Caco-2 (cell line): Measurements from ENCODE around the gene RAB15. TPM values are rescaled to one million over a fixed set of nuclear protein-coding genes. Genes with fewer than 3 reads are reported as not detected.

Source experiments
- BruUV-seq: library from RNA; stranded (reverse); fragments of 400-500 nt; replicated peaks from 2 replicates; lab custom pipeline; 2021; lab: Mats Ljungman, UMichigan
- CTCF ChIA-PET: fragments of 300-600 bp; sonication (Branson Sonifier 250); formaldehyde crosslinking; loops from one replicate; lab custom pipeline; 2022; ENCODE audit warnings: antibody characterized with exemption; lab: Charles Lee
- POLR2A ChIA-PET: fragments of 300-600 bp; sonication (Branson Sonifier 250); formaldehyde crosslinking; loops from one replicate; lab custom pipeline; 2022; ENCODE audit warnings: antibody characterized with exemption; lab: Charles Lee
- DNase-seq, 2 experiments: peaks; one replicate each; pipeline versions ENCODE4 v3.0.0 to v3.0.0-alpha.2; 2020 to 2022
- H3K27me3 ChIP-seq: replicated peaks from 2 replicates; pipeline ENCODE4 v1.6.0; 2011; ENCODE audit warnings: low read length; ENCODE audit not compliant: control insufficient read depth, insufficient read depth
- H3K36me3 ChIP-seq: 2 replicates; pipeline ENCODE4 v1.5.1; 2011; ENCODE audit warnings: low read length; ENCODE audit not compliant: control insufficient read depth, insufficient read depth
- H3K4me1 ChIP-seq: fragments of 250-450 bp; sonication (Bioruptor Pico); 2 replicates; pipeline ENCODE4 v1.5.1; 2020; ENCODE audit warnings: mild to moderate bottlenecking
- H3K4me3 ChIP-seq: 2 replicates; pipeline ENCODE4 v1.5.1; 2011; ENCODE audit warnings: low read depth, mild to moderate bottlenecking, control low read depth, low read length
- H3K9me3 ChIP-seq: fragments of 250-450 bp; sonication (Bioruptor Pico); 2 replicates; pipeline ENCODE4 v1.5.1; 2020; ENCODE audit warnings: mild to moderate bottlenecking, moderate library complexity
- H3K27ac Mint-ChIP-seq: one replicate; pipeline ENCODE4 v1.8.0; 2022; ENCODE audit warnings: mixed read lengths; ENCODE audit not compliant: unreplicated experiment
- H3K27me3 Mint-ChIP-seq: one replicate; pipeline ENCODE4 v1.8.0; 2022; ENCODE audit warnings: mixed read lengths; ENCODE audit not compliant: insufficient read depth, unreplicated experiment
- H3K36me3 Mint-ChIP-seq: one replicate; pipeline ENCODE4 v1.8.0; 2022; ENCODE audit warnings: mild to moderate bottlenecking, mixed read lengths; ENCODE audit not compliant: insufficient read depth, unreplicated experiment
- H3K4me1 Mint-ChIP-seq: one replicate; pipeline ENCODE4 v1.8.0; 2022; ENCODE audit warnings: low read depth, mixed read lengths; ENCODE audit not compliant: unreplicated experiment
- H3K4me3 Mint-ChIP-seq: one replicate; pipeline ENCODE4 v1.8.0; 2022; ENCODE audit warnings: mild to moderate bottlenecking, moderate library complexity, mixed read lengths; ENCODE audit not compliant: unreplicated experiment
- H3K9me3 Mint-ChIP-seq: one replicate; pipeline ENCODE4 v1.8.0; 2022; ENCODE audit warnings: mixed read lengths; ENCODE audit not compliant: unreplicated experiment
- intact Hi-C: fragments of 100-400 bp; cut with micrococcal nuclease; formaldehyde crosslinking; loops from one replicate; pipeline ENCODE4 v1.10.0; 2022; ENCODE audit not compliant: unreplicated experiment
- total RNA-seq: library from RNA; stranded (reverse); gene quantifications from 2 replicates; pipeline ENCODE4 v1.2.3, GENCODE V29; 2022
- TF ChIP-seq, protein P1 (sequence below), 2 experiments: fragments of 200-600 bp in 1 of 2; IDR thresholded peaks; 1 replicate in 1 of 2; 2 replicates in 1 of 2; pipeline versions ENCODE4 v1.5.1 to v1.8.0; 2011 to 2022; ENCODE audit warnings: antibody characterized with exemption in 1 of 2, control low read depth in 1 of 2, inconsistent platforms in 1 of 2, low read depth in 1 of 2, low read length in 1 of 2, mild to moderate bottlenecking in 1 of 2, moderate library complexity in 1 of 2; ENCODE audit not compliant: insufficient read depth in 1 of 2, severe bottlenecking in 1 of 2, unreplicated experiment in 1 of 2

Gene RAB15
- total RNA-seq, 1 experiment from 2014 or later = 92.5 TPM

GRCh38 chr14:64930085-64930843 is 41.9 kb downstream of the RAB15 start:
- Histone ChIP-seq H3K4me3 (no peak overlapping the region), H3K36me3 (peaks cover 2% of the 10 kb centered on the region), H3K9me3 (no peaks in the 10 kb centered on the region), H3K4me1 (peaks cover 7% of the 10 kb centered on the region), H3K27me3 (no peaks in the 10 kb centered on the region)
- Mint-ChIP-seq H3K27ac (no peak overlapping the region), H3K36me3 (peaks cover 26% of the 10 kb centered on the region), H3K9me3 (no peaks in the 10 kb centered on the region), H3K27me3 (no peaks in the 10 kb centered on the region), H3K4me1 (peaks cover 6% of the 10 kb centered on the region), H3K4me3 (no peak overlapping the region)
- CTCF ChIA-PET = no interaction called here
- POLR2A ChIA-PET = no interaction called here
- no peak for DNase-seq
- TF ChIP-seq, protein P1, sequence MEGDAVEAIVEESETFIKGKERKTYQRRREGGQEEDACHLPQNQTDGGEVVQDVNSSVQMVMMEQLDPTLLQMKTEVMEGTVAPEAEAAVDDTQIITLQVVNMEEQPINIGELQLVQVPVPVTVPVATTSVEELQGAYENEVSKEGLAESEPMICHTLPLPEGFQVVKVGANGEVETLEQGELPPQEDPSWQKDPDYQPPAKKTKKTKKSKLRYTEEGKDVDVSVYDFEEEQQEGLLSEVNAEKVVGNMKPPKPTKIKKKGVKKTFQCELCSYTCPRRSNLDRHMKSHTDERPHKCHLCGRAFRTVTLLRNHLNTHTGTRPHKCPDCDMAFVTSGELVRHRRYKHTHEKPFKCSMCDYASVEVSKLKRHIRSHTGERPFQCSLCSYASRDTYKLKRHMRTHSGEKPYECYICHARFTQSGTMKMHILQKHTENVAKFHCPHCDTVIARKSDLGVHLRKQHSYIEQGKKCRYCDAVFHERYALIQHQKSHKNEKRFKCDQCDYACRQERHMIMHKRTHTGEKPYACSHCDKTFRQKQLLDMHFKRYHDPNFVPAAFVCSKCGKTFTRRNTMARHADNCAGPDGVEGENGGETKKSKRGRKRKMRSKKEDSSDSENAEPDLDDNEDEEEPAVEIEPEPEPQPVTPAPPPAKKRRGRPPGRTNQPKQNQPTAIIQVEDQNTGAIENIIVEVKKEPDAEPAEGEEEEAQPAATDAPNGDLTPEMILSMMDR (IDR thresholded peaks at IDR 0.05; ENCODE audit: insufficient read depth in 1 of 2, low read depth in 1 of 2, low read length in 1 of 2, severe bottlenecking in 1 of 2, unreplicated experiment in 1 of 2) = no peak
- intact Hi-C loops = no loop called here
- no TSS peak for BruUV-seq

GRCh38 chr14:64929014-64929359 is 43.1 kb downstream of the RAB15 start:
- intact Hi-C loops = no loop called here
- TF ChIP-seq, protein P1 (IDR thresholded peaks at IDR 0.05; ENCODE audit: insufficient read depth in 1 of 2, low read depth in 1 of 2, low read length in 1 of 2, severe bottlenecking in 1 of 2, unreplicated experiment in 1 of 2) = no peak
- Histone ChIP-seq H3K27me3 (no peaks in the 10 kb centered on the region), H3K36me3 (peaks cover 2% of the 10 kb centered on the region), H3K4me3 (no peak overlapping the region), H3K9me3 (no peaks in the 10 kb centered on the region), H3K4me1 (peaks cover 7% of the 10 kb centered on the region)
- H3K27me3 Mint-ChIP-seq = no peaks in the 10 kb centered on the region
- H3K4me1 Mint-ChIP-seq = peaks cover 6% of the 10 kb centered on the region
- BruUV-seq = no TSS peak
- H3K9me3 Mint-ChIP-seq = no peaks in the 10 kb centered on the region
- CTCF ChIA-PET = no interaction called here
- peaks cover 24% of the 10 kb centered on the region for H3K36me3 Mint-ChIP-seq
- H3K4me3 Mint-ChIP-seq = no peak overlapping the region
- DNase-seq = no peak
- H3K27ac Mint-ChIP-seq = no peak overlapping the region
- POLR2A ChIA-PET = no interaction called here

GRCh38 chr14:64928239-64929013 is 43.7 kb downstream of the RAB15 start:
- ChIA-PET POLR2A (no interaction called here), CTCF (no interaction called here)
- no peak overlapping the region for H3K4me3 ChIP-seq
- TF ChIP-seq, protein P1 (IDR thresholded peaks at IDR 0.05; ENCODE audit: insufficient read depth in 1 of 2, low read depth in 1 of 2, low read length in 1 of 2, severe bottlenecking in 1 of 2, unreplicated experiment in 1 of 2) = no peak
- Mint-ChIP-seq H3K36me3 (peaks cover 27% of the 10 kb centered on the region), H3K27me3 (no peaks in the 10 kb centered on the region), H3K27ac (no peak overlapping the region), H3K9me3 (no peaks in the 10 kb centered on the region), H3K4me1 (peaks cover 6% of the 10 kb centered on the region), H3K4me3 (no peak overlapping the region)
- peaks cover 7% of the 10 kb centered on the region for H3K4me1 ChIP-seq
- intact Hi-C loops = no loop called here
- H3K9me3 ChIP-seq = no peaks in the 10 kb centered on the region
- no TSS peak for BruUV-seq
- H3K27me3 ChIP-seq = no peaks in the 10 kb centered on the region
- peaks cover 2% of the 10 kb centered on the region for H3K36me3 ChIP-seq
- DNase-seq = no peak
